ENCODE measurements around the gene MRPL42. TPM values are rescaled to one million over a fixed set of nuclear protein-coding genes. Genes with fewer than 3 reads are reported as not detected.
A peak's percentile ranks its signal among the peaks of the same experiment; 100 is the strongest.

The MRPL42 gene
- polyA plus RNA-seq, 1 donor, result 35.3 TPM

GRCh38 chr12:93500667-93501066 lies 33.4 kb downstream of the MRPL42 start:
- DNase-seq, result no peak

DNA sequence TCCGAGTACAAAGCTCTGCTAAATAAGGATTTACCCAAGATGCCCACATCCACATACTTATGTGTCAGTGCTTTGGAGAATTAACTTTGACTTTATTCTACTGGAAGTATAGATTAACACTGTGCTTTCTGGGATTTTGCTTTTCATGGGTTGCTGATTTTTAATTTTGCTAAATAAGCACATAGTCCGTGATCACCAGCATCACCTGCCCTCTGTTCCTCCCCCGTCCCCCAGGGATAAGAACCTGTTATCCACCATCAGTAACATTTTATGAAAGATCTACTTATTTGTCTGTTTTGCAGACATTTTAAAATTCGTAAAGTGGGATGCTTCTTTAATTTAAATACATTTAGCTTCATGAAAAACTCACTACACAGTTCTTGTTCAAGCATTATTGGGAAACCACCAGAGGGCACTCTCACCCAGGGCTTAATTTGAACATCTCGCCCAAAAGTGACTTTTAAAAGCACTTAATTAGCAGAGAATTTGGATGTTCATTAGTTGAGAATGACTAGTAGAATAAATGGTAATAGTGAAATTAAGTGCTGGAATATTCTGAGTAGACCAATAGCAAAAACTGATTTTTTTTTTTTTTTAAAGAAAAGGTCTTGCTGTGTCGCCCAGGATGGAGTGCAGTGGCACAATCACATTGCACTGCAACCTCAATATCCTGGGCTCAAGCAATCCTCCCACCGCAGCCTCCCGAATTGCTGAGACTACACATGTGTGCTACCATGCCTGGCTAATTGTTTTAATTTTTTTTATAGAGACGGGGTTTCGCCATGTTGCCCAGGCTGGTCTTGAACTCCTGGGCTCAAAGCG lies 35.7 kb downstream of the MRPL42 start:
- DNase-seq, result no peak

DNA sequence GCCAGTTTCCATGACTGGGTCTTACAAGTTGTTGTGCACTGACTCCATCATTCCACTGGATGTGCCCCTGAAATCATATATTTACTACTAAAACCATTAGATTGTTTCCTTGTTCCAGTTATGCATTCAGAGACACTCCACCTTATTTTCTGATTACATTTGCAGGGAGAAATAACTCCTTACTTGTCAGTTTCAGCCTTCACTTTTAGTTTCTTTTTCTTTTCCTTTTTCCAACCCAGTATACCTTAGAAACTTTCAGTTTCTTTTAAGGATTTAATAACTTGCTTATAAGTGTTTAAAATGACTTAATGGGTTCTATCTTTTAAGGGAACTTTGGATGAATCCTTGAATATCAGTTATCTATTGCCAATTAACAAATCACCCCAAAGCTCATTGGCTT lies 39.9 kb downstream of the MRPL42 start:
- DNase-seq, result no peak

GRCh38 chr12:93509506-93509905 lies 42.2 kb downstream of the MRPL42 start:
- DNase-seq, result no peak

DNA sequence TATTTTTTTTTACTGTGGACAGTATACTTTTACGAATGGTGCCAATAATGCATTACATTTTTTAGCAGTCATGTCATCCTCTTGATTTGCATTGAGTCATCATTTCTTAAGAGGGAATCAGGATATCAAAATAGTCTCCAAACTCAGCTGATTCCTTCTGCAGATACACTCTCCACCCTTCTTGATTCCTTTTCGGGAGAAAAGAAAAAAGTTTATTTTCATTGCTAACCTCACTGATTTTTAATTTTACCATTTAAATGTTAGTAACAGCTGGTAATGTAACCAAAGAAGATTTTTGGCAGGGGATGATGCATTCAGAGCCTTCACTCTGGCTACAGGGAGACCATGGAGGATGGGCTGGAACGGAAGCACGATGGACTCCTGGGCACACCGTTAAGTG lies 47.5 kb downstream of the MRPL42 start:
- peak; percentile 37 for DNase-seq

DNA sequence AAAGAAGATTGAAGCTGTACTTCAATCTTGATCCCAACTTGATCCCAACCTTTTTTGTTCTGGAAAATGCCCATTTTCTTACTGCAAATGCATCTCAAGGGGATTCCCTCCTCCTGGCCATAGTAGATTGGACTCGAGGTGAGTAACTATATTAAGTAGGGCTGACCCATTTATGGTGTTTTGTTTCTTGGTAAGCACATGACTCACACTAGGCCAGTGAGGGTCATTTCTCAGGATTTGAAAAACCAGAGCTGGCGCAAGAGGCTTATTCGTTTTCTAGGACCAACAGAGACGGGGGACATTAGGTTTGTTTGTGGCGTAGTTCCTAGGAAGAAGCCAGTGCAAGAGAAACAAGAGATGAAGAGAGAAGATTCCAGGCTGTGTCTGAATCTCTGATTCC lies 51.4 kb downstream of the MRPL42 start:
- DNase-seq, result no peak

- DNase-seq, result no peak
Observed at GRCh38 chr12:93519859-93520258, 52.5 kb downstream of the MRPL42 start.

DNA sequence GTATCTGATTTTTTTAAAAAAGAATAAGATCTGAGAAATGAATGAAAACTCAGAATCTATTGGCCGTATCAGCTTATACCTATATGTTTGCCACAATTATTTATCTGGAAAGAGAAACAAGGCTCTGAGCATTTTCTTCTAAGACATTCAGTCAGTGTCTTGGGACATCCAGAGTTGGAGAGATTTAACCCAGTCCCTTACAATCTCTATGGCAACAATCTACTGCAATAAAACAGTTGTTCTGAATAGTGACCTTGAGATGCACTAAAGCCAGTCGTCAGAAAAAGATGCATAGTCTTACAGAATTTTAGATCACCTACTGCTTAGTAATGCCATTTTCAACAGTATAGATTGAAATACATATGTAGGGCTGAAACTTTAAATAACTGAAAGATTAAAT lies 53.1 kb downstream of the MRPL42 start:
- DNase-seq, result no peak

DNA sequence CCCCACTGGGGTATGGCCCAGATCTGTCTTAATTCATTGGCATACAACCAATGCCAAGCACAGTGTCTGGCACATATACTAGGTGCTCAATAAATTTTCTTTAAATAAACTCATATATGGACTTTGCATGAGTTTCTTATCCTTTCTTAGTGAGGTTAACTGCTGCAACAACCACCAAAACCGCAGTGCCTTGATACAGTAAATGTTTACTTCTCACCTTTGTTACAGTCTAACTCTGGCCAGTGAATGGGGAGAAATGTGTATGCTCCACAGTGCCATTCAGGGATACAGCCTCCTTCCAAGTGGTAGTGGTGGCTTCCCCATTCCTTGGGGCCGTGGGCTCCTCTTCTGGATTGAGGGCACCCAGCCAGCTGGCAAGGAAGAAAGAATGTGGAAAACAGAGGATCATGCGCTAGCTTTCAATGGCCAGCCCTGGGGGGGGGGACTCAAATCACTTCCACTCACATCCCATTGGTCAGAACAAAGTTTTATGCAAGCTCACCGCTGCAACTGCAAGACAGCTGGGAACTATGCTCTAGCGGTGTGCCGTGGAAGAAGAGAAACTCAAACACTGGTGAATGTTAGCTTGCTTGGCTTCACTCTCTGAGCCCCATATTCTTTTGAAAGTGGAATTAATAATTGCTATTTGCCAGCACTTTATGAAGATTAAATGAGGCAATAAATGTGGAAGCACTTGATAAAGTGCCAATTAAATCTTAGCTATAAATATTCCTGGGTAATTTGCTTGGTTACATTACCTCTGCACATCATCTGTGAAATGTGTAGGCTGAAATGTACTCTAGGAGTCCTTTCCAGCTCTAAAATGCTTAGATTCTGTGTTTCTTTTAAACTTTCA lies 54.1 kb downstream of the MRPL42 start:
- DNase-seq, result no peak

GRCh38 chr12:93524386-93525133 lies 57.2 kb downstream of the MRPL42 start:
- DNase-seq, result no peak

GRCh38 chr12:93526786-93527428 lies 59.6 kb downstream of the MRPL42 start:
- no peak for DNase-seq

GRCh38 chr12:93530358-93530757 lies 63.0 kb downstream of the MRPL42 start:
- no peak for DNase-seq

GRCh38 chr12:93533310-93533709 lies 66.0 kb downstream of the MRPL42 start:
- DNase-seq, result no peak

- DNase-seq, result no peak
Observed at GRCh38 chr12:93536111-93536765, 68.9 kb downstream of the MRPL42 start.

- no peak for DNase-seq
Observed at GRCh38 chr12:93536766-93537488, 69.6 kb downstream of the MRPL42 start.

DNA sequence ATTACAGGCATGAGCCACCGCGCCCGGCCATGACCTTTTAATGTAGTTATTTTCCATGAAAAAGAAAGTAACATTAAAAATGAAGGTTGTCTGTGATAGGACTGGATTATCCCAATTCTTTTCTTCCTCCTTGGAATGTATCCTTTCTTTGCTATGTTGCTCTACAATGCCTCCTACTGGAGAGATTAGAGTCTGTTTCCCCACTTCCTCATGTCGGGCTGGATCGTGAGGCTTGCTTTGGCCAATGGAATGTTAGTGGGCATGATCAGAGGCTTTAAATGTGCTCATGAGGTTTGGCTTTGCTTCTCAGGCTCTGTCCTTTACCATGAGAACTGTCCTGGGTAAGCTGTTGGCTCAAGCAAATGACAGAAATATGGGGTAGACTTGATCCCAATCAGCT lies 70.5 kb downstream of the MRPL42 start:
- no peak for DNase-seq

- DNase-seq, result no peak
Observed at GRCh38 chr12:93539821-93540220, 72.5 kb downstream of the MRPL42 start.

- DNase-seq, result no peak
Observed at GRCh38 chr12:93540466-93540865, 73.2 kb downstream of the MRPL42 start.

GRCh38 chr12:93541578-93542225 lies 74.4 kb downstream of the MRPL42 start:
- DNase-seq, result no peak

DNA sequence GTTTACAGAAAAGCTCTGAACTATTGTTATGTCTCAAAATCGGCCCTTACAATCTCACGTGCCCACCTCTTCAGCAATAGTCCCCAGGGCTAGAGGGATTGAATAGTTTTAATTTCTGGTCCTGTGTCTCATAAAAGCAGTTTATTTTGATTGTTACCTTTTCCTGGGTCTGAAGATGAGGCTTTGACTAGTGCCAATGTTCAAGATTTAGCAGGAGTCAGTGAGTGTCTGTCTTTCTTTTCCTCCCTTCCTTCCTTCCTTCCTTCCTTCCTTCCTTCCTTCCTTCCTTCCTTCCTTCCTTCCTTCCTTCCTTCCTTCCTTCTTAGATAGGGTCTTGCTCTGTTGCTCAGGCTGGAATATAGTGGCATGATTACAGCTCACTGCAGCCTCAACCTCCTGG lies 80.5 kb downstream of the MRPL42 start:
- DNase-seq, result no peak

- no peak for DNase-seq
Observed at GRCh38 chr12:93549174-93549573, 81.9 kb downstream of the MRPL42 start.
